GM12892 (cell line): Measurements from ENCODE around the gene MBNL1.
"Not testable (repeated sequence)": the region's sequence is repeated elsewhere in the genome, so short reads cannot be mapped to it uniquely, and the experiment has no call there.

Experiments used
- POLR2A ChIP-seq: IDR thresholded peaks from 2 replicates; pipeline ENCODE4 v1.6.1; 2011; ENCODE audit warnings: low read depth, low read length, control low read depth
- POLR2AphosphoS5 ChIP-seq: IDR thresholded peaks from 2 replicates; pipeline ENCODE4 v1.6.1; 2011; ENCODE audit warnings: low read depth, low read length, control low read depth
- TAF1 ChIP-seq: IDR thresholded peaks from 2 replicates; pipeline ENCODE4 v1.6.1; 2011; ENCODE audit warnings: low read depth, mild to moderate bottlenecking, control low read depth, low read length, borderline replicate concordance

DNA sequence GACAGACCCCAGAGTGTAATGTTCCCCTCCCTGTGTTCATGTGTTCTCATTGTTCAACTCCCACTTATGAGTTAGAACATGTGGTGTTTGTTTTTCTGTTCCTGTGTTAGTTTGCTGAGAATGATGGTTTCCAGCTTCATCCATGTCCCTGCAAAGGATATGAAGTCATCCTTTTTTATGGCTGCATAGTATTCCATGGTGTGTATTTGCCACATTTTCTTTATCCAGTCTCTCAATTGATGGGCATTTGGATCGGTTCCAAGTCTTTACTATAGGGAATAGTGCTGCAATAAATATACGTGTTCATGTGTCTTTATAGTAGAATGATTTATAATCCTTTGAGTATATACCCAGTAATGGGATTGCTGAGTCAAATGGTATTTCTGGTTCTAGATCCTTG lies 98.5 kb downstream of the MBNL1 start:
- TF ChIP-seq POLR2A, TAF1, POLR2AphosphoS5: not testable (repeated sequence)
